HEK293 (cell line): Measurements from ENCODE around the gene KLHL40.

ENCODE experiments used
- ZNF324 ChIP-seq: fragments of 450-650 bp; formaldehyde crosslinking; IDR thresholded peaks from 2 replicates; pipeline ENCODE4 v1.5.1; 2016; ENCODE audit warnings: missing biosample characterization, missing genetic modification characterization
- ZNF768 ChIP-seq: fragments of 450-650 bp; formaldehyde crosslinking; IDR thresholded peaks from 2 replicates; pipeline ENCODE4 v1.5.1; 2018; ENCODE audit warnings: missing biosample characterization, mild to moderate bottlenecking, missing genetic modification characterization

GRCh38 chr3:42670051-42670576 lies 15.2 kb upstream of the KLHL40 start:
- TF ChIP-seq ZNF324 (tag by site-specific recombination), result no peak
- TF ChIP-seq ZNF768, result no peak
